Lower leg skin (tissue), 4 donors: ENCODE results near the gene SERINC3. TPM values are rescaled to one million over a fixed set of nuclear protein-coding genes. Genes with fewer than 3 reads are reported as not detected.

Experiments
- DNase-seq, 2 donors: peaks; one replicate each; pipeline ENCODE4 v3.0.0-alpha.2; 2019; ENCODE audit warnings: low spot score in 2 of 2
- H3K4me3 ChIP-seq: fragments of 200-600 bp; sonication (generic); 2 replicates; pipeline ENCODE4 v1.5.1; 2017; ENCODE audit warnings: mild to moderate bottlenecking, low read depth; ENCODE audit not compliant: poor library complexity, severe bottlenecking
- CTCF ChIP-seq, 3 donors: fragments of 450-650 bp; IDR thresholded peaks; one replicate each; pipeline ENCODE4 v1.5.1; 2016; ENCODE audit warnings: antibody characterized with exemption in 3 of 3, mild to moderate bottlenecking in 3 of 3, moderate library complexity in 2 of 3
- POLR2A ChIP-seq, 2 donors: fragments of 450-650 bp; IDR thresholded peaks; one replicate each; pipeline ENCODE4 v1.6.1; 2016 to 2017; ENCODE audit warnings: antibody characterized with exemption in 2 of 2, mild to moderate bottlenecking in 1 of 2, moderate library complexity in 1 of 2
- WGBS, 2 donors: methylation state at CpG; one replicate each; pipeline ENCODE4 v1.1.5; 2018; 5-methylcytosine and 5-hydroxymethylcytosine counted together
- intact Hi-C: fragments of 100-400 bp; cut with DNase I; formaldehyde crosslinking; loops from one replicate; pipeline ENCODE4 v1.15.0; 2023; ENCODE audit warnings: low total_unique reads
- total RNA-seq, 4 donors: library from RNA; depleted of rRNA; stranded (reverse); fragments of >200 nt; gene quantifications; one replicate each; pipeline ENCODE4 v1.1.0, GENCODE V29; 2016

Gene SERINC3
- total RNA-seq, 4 donors from 2014 or later = 102 to 142 (median 124) TPM

GRCh38 chr20:44491635-44492395, 30.1 kb downstream of the SERINC3 start:
- whole genome bisulfite sequencing, 2 donors = 69 to 73% methylated on average over 5 of the region's 5 CpGs
- intact Hi-C loops = no loop called here
- peak in 1 of 2 donors; percentile 76 for DNase-seq
- no peak for TF ChIP-seq CTCF (IDR thresholded peaks at IDR 0.05)
- no peak for TF ChIP-seq POLR2A (IDR thresholded peaks at IDR 0.05)
- no peak overlapping the region for H3K4me3 ChIP-seq

GRCh38 chr20:44489931-44490330, 31.9 kb downstream of the SERINC3 start:
- H3K4me3 ChIP-seq = no peak overlapping the region
- no peak for DNase-seq
- TF ChIP-seq CTCF (IDR thresholded peaks at IDR 0.05) (no peak), POLR2A (IDR thresholded peaks at IDR 0.05) (no peak)
- intact Hi-C loops = no loop called here
- WGBS, 2 donors = 79 to 83% methylated on average over 3 of the region's 3 CpGs

- H3K4me3 ChIP-seq = no peak overlapping the region
- intact Hi-C loops = no loop called here
- 67 to 74% methylated on average over 9 of the region's 9 CpGs for WGBS, 2 donors
- peak in 1 of 2 donors; percentile 72 for DNase-seq
- TF ChIP-seq CTCF (IDR thresholded peaks at IDR 0.05) = no peak
- TF ChIP-seq POLR2A (IDR thresholded peaks at IDR 0.05) = no peak
These were observed 32.6 kb downstream of the SERINC3 start for GRCh38 chr20:44489223-44489622.

GRCh38 chr20:44488551-44488950, 33.3 kb downstream of the SERINC3 start:
- TF ChIP-seq CTCF (IDR thresholded peaks at IDR 0.05) (no peak), POLR2A (IDR thresholded peaks at IDR 0.05) (no peak)
- intact Hi-C loops = no loop called here
- DNase-seq = peak in 1 of 2 donors; percentile 73
- no peak overlapping the region for H3K4me3 ChIP-seq
- WGBS, 2 donors = 92 to 96% methylated on average over 5 of the region's 5 CpGs

GRCh38 chr20:44485830-44486198, 36.1 kb downstream of the SERINC3 start:
- intact Hi-C loops = no loop called here
- WGBS, 2 donors = 56 to 64% methylated on average over 2 of the region's 2 CpGs
- TF ChIP-seq POLR2A (IDR thresholded peaks at IDR 0.05) (no peak), CTCF (IDR thresholded peaks at IDR 0.05) (no peak)
- no peak overlapping the region for H3K4me3 ChIP-seq
- no peak for DNase-seq
